ENCODE data around the gene PLG. TPM values are rescaled to one million over a fixed set of nuclear protein-coding genes. Genes with fewer than 3 reads are reported as not detected.
A peak's percentile ranks its signal among the peaks of the same experiment; 100 is the strongest.

The PLG gene
- total RNA-seq, 2 donors from 2014 or later, result not detected

DNA sequence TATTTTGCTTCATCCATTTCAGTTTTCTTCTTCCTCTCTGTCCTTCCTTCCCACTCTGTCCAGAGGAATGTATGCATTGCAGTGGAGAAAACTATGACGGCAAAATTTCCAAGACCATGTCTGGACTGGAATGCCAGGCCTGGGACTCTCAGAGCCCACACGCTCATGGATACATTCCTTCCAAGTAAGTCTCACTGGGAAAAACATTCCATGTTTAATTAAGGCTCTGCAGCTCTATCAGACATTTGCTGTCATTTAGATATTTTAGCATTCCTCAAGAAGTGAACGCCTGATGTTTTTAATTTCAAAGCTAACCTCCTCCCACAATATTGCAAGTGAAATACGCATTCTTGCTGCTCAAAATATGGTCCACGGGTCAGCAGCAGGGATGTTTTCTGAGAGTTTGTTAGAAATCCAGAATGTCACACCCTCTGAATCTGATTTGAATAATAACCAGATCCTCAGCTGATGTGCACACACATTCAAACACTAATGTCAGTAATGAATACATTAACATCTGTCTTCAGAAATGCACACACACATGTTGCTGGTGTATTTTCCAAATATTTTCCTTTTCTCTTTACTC lies 12.8 kb downstream of the PLG start:
- Histone ChIP-seq H3K4me3 (no peak overlapping the region), H3K27ac (no peak overlapping the region), H3K36me3 (replicated peaks in 1 of 2; ENCODE audit: insufficient read depth in 1 of 2, low read depth in 2 of 2) (no peaks in the 10 kb centered on the region), H3K27me3 (no peaks in the 10 kb centered on the region), H3K9me3 (no peaks in the 10 kb centered on the region), H3K4me1 (no peaks in the 10 kb centered on the region)
- ATAC-seq, result no peak
- 70 to 75% methylated on average over 5 of the region's 5 CpGs for WGBS, 2 donors
- no peak for DNase-seq
- intact Hi-C loops (cut with DNase I), result no loop called here
- TF ChIP-seq POLR2A (IDR thresholded peaks at IDR 0.05), result no peak
- TF ChIP-seq, protein P1, sequence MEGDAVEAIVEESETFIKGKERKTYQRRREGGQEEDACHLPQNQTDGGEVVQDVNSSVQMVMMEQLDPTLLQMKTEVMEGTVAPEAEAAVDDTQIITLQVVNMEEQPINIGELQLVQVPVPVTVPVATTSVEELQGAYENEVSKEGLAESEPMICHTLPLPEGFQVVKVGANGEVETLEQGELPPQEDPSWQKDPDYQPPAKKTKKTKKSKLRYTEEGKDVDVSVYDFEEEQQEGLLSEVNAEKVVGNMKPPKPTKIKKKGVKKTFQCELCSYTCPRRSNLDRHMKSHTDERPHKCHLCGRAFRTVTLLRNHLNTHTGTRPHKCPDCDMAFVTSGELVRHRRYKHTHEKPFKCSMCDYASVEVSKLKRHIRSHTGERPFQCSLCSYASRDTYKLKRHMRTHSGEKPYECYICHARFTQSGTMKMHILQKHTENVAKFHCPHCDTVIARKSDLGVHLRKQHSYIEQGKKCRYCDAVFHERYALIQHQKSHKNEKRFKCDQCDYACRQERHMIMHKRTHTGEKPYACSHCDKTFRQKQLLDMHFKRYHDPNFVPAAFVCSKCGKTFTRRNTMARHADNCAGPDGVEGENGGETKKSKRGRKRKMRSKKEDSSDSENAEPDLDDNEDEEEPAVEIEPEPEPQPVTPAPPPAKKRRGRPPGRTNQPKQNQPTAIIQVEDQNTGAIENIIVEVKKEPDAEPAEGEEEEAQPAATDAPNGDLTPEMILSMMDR (IDR thresholded peaks at IDR 0.05), result no peak

DNA sequence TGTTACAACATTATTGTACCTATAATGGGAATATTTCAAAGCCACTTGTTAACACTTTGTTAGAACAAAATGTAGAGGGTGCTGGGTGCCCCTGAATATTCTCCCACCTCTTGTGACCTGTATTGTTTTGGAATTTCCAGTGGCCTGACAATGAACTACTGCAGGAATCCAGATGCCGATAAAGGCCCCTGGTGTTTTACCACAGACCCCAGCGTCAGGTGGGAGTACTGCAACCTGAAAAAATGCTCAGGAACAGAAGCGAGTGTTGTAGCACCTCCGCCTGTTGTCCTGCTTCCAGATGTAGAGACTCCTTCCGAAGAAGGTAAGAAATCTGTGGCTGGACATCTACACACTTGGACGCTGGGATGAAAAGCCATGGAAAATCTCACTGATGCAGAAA lies 28.9 kb downstream of the PLG start:
- H3K9me3 ChIP-seq, result no peaks in the 10 kb centered on the region
- intact Hi-C loops (cut with DNase I), result no loop called here

DNA sequence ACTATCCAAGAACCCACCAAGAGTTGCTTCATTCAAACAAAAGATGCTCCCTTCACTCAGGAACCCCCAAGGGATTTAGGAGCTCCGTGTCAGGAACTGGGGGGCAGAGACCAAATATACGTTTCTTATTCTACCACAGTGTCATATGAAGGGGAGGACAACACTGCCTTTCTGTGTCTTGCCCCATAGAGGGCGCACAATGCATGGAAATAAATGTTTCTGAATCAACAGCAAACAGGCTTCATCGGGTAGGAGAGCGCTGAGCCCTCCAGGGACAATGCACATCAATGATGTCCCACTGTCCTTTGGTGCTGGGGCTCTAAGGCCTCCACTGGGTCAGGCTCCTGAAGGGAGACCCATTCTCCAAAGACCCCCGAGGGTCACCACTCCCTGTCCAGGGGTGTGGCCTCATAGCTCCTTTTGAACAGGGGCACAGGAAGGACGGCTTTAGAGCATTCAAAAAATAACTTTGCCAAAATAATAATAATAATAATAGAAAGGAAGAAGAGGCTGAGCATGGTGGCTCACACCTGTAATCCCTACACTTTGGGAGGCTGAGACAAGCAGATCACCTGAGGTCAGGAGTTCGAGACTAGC lies 31.1 kb downstream of the PLG start:
- H3K4me1 ChIP-seq, result no peaks in the 10 kb centered on the region
- peak; percentile 64 for ATAC-seq
- no peak overlapping the region for H3K4me3 ChIP-seq
- H3K36me3 ChIP-seq (replicated peaks in 1 of 2; ENCODE audit: insufficient read depth in 1 of 2, low read depth in 2 of 2), result no peaks in the 10 kb centered on the region
- no peak overlapping the region for H3K27ac ChIP-seq
- intact Hi-C loops (cut with DNase I), result no loop called here
- TF ChIP-seq, protein P1 (IDR thresholded peaks at IDR 0.05), result peak; percentile 30 to 76 (median 67)
- no peak for TF ChIP-seq POLR2A (IDR thresholded peaks at IDR 0.05)
- DNase-seq, result peak; percentile 44 to 57 (median 56)
- 22% methylated on average over 8 of the region's 8 CpGs for WGBS, 2 donors
- H3K27me3 ChIP-seq, result no peaks in the 10 kb centered on the region
- no peaks in the 10 kb centered on the region for H3K9me3 ChIP-seq

More for the DNA sequence above, 28.9 kb downstream of the PLG start:
- ATAC-seq (no peak), DNase-seq (peak in 1 of 4 donors; percentile 10)
- H3K36me3 ChIP-seq (replicated peaks in 1 of 2; ENCODE audit: insufficient read depth in 1 of 2, low read depth in 2 of 2), result no peaks in the 10 kb centered on the region
- H3K4me1 ChIP-seq, result no peaks in the 10 kb centered on the region
- no peak for TF ChIP-seq POLR2A (IDR thresholded peaks at IDR 0.05)
- TF ChIP-seq, protein P1 (IDR thresholded peaks at IDR 0.05), result no peak
- WGBS, 2 donors, result 25 to 30% methylated on average over 6 of the region's 6 CpGs
- no peak overlapping the region for H3K27ac ChIP-seq
- no peak overlapping the region for H3K4me3 ChIP-seq
- H3K27me3 ChIP-seq, result no peaks in the 10 kb centered on the region

DNA sequence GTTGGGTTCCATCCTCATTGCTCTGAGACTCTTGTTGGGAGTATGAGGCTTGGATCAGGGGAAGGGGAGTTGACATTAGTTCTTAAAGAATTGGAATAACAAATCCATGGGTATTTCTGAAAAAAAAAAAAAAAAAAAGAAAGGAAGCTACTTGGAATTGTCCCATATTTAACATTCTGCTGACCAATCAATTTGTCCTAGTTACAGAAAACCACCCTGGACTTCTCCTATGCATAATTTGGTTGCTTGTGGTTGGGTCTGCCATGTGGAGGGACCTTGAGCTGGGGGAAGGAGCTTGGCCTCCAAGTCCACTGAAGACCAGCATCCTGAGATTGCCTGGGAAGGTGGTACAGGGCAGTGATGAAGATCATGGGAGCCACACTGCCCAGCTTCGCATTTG lies 32.6 kb downstream of the PLG start:
- TF ChIP-seq POLR2A (IDR thresholded peaks at IDR 0.05), result no peak
- TF ChIP-seq, protein P1 (IDR thresholded peaks at IDR 0.05), result no peak
- WGBS, 2 donors, result 71 to 75% methylated on average over 1 of the region's 1 CpG
- no peak for DNase-seq
- Histone ChIP-seq H3K4me3 (no peak overlapping the region), H3K4me1 (no peaks in the 10 kb centered on the region), H3K36me3 (replicated peaks in 1 of 2; ENCODE audit: insufficient read depth in 1 of 2, low read depth in 2 of 2) (no peaks in the 10 kb centered on the region), H3K27me3 (no peaks in the 10 kb centered on the region), H3K27ac (no peak overlapping the region), H3K9me3 (no peaks in the 10 kb centered on the region)
- intact Hi-C loops (cut with DNase I), result loop anchor here (5.0 kb wide), 1 partner anchor 643 kb away; no protein-coding TSS in a partner anchor
- no peak for ATAC-seq

DNA sequence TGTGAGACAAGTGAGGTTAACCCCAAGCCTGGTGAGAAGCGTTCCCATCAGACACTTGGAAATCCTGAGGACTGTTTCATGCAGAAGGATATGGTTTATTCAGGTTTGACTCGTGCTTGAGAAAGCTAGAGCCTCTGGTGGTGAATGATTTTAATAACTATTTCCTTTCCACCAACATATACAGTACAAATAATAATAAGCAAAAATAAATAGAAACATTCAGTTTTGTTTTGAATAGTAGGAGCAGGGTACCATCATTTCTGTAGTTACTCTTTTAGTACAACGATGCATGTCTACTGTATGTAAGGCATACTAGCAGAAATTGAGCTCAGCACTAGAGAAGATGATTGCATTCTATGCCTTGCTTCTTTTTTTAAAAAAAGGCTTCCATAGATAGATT lies 33.5 kb downstream of the PLG start:
- no peaks in the 10 kb centered on the region for H3K27me3 ChIP-seq
- H3K9me3 ChIP-seq, result no peaks in the 10 kb centered on the region
- WGBS, 2 donors, result 49 to 52% methylated on average over 3 of the region's 3 CpGs
- no peak overlapping the region for H3K4me3 ChIP-seq
- H3K36me3 ChIP-seq (replicated peaks in 1 of 2; ENCODE audit: insufficient read depth in 1 of 2, low read depth in 2 of 2), result no peaks in the 10 kb centered on the region
- TF ChIP-seq, protein P1 (IDR thresholded peaks at IDR 0.05), result no peak
- no peak for TF ChIP-seq POLR2A (IDR thresholded peaks at IDR 0.05)
- DNase-seq (no peak), ATAC-seq (no peak)
- intact Hi-C loops (cut with DNase I), result loop anchor here (5.0 kb wide), 1 partner anchor 642 kb away; no protein-coding TSS in a partner anchor
- no peak overlapping the region for H3K27ac ChIP-seq
- no peaks in the 10 kb centered on the region for H3K4me1 ChIP-seq
